Measurements from ENCODE around the gene SIGLEC9.

SIGLEC9 gene

DNA sequence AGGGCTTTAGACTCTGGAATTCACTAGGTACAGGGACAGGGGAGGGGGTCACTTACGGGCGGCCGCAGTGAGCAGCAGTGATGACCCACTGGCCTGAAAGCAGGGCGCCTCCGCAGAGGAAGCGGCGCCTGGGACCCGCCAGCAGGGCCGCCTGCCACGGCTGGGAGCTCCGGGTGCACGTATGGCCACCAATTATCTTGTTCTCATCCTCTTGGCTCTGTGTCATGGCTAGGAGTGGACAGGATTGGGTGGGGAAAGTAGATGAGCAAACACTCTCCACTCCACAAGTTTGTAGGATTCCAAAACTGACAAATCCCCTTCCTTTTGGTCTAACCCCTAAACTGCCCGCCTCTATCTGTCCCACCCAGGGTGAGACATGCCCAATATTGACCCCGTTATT lies 43.2 kb upstream of the SIGLEC9 start (continued):
- TF ChIP-seq, protein P1, sequence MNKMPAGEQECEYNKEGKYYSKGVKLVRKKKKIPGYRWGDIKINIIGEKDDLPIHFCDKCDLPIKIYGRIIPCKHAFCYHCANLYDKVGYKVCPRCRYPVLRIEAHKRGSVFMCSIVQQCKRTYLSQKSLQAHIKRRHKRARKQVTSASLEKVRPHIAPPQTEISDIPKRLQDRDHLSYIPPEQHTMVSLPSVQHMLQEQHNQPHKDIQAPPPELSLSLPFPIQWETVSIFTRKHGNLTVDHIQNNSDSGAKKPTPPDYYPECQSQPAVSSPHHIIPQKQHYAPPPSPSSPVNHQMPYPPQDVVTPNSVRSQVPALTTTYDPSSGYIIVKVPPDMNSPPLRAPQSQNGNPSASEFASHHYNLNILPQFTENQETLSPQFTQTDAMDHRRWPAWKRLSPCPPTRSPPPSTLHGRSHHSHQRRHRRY (tag by site-specific recombination; IDR thresholded peaks at IDR 0.05) = no peak
- TF ChIP-seq ZNF133 (tag by site-specific recombination; IDR thresholded peaks at IDR 0.05) = no peak
- TF ChIP-seq ZNF510 (tag by site-specific recombination; IDR thresholded peaks at IDR 0.05; ENCODE audit: insufficient replicate concordance) = no peak

- POLR2A ChIA-PET = no interaction called here
- no peaks in the 10 kb centered on the region for H3K36me3 ChIP-seq (ENCODE audit: control insufficient read depth in 2 of 2, insufficient read depth in 1 of 2, low read length in 2 of 2)
- CTCF ChIA-PET = no interaction called here
These were observed 42.1 kb upstream of the SIGLEC9 start, which contains the start of gene KLK14 for GRCh38 chr19:51082611-51083010. Gene KLK14, minus strand, starts transcription at chr19:51082887. Its CDS starts 273 bp downstream, at chr19:51082614.

DNA sequence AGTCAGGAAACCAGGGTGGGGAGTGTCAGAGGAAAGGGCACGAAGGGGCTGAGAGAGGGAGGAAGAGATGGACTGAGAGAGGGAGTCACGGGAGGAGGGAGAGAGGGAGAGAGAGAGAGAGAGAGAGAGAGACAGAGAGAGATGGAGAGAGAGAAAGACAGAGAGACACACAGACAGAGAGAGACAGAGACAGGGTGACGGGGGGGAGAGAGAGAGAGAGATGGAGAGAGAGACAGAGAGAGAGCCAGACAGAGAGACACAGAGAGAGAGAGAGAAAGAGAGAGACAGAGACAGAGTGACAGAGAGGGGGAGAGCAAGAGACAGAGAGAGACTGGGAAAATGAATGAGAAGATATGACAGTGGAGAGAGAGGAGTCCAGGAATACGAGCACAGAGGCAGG lies 41.5 kb upstream of the SIGLEC9 start:
- Histone ChIP-seq H3K9me3 (ENCODE audit: control insufficient read depth, insufficient read depth, low read depth, low read length) (no peaks in the 10 kb centered on the region), H3K4me1 (ENCODE audit: control insufficient read depth, insufficient read depth, low read length) (no peaks in the 10 kb centered on the region), H3K4me3 (ENCODE audit: low read depth, low read length) (no peak overlapping the region), H3K27ac (ENCODE audit: extremely low read depth, low read depth, low read length) (no peak overlapping the region), H3K36me3 (ENCODE audit: control insufficient read depth in 2 of 2, insufficient read depth in 1 of 2, low read length in 2 of 2) (no peaks in the 10 kb centered on the region)
- TF ChIP-seq ZNF157 (tag by site-specific recombination; IDR thresholded peaks at IDR 0.05) (no peak), ZNF266 (tag by site-specific recombination; IDR thresholded peaks at IDR 0.05; ENCODE audit: low read depth) (0 out of 2 replicates have a peak, but pooled peaks have one; percentile 35), KLF7 (tag by site-specific recombination; IDR thresholded peaks at IDR 0.05; ENCODE audit: borderline replicate concordance) (no peak), GLI2 (tag by site-specific recombination; IDR thresholded peaks at IDR 0.05; ENCODE audit: borderline replicate concordance, low read depth) (no peak), ZNF776 (tag by site-specific recombination; IDR thresholded peaks at IDR 0.05; ENCODE audit: borderline replicate concordance) (no peak), TRIM28 (IDR thresholded peaks at IDR 0.05; ENCODE audit: borderline replicate concordance, low read length) (no peak), PRDM1 (tag by site-specific recombination; IDR thresholded peaks at IDR 0.05) (no peak), KLF16 (tag by site-specific recombination; IDR thresholded peaks at IDR 0.05) (no peak), ZNF596 (tag by site-specific recombination; IDR thresholded peaks at IDR 0.05) (peak; percentile 97)
- ChIA-PET POLR2A (no interaction called here), CTCF (no interaction called here)

More at GRCh38 chr19:51082611-51083010, 42.1 kb upstream of the SIGLEC9 start, which contains the start of gene KLK14:
- 0 out of 2 replicates have a peak, but pooled peaks have one; percentile 17 for TF ChIP-seq ZFHX2 (tag by site-specific recombination; conservative IDR thresholded peaks at IDR 0.05)
- TF ChIP-seq ZNF623 (tag by site-specific recombination; IDR thresholded peaks at IDR 0.05) = no peak
- H3K4me3 ChIP-seq (ENCODE audit: low read depth, low read length) = no peak within 1 kb of the TSS
- H3K9me3 ChIP-seq (ENCODE audit: control insufficient read depth, insufficient read depth, low read depth, low read length) = no peaks in the 10 kb centered on the region
- H3K27ac ChIP-seq (ENCODE audit: extremely low read depth, low read depth, low read length) = no peak within 1 kb of the TSS
- H3K4me1 ChIP-seq (ENCODE audit: control insufficient read depth, insufficient read depth, low read length) = no peaks in the 10 kb centered on the region

- Histone ChIP-seq H3K36me3 (ENCODE audit: control insufficient read depth in 2 of 2, insufficient read depth in 1 of 2, low read length in 2 of 2) (no peaks in the 10 kb centered on the region), H3K4me3 (ENCODE audit: low read depth, low read length) (no peak overlapping the region), H3K4me1 (ENCODE audit: control insufficient read depth, insufficient read depth, low read length) (no peaks in the 10 kb centered on the region), H3K27ac (ENCODE audit: extremely low read depth, low read depth, low read length) (no peak overlapping the region), H3K9me3 (ENCODE audit: control insufficient read depth, insufficient read depth, low read depth, low read length) (no peaks in the 10 kb centered on the region)
- ChIA-PET POLR2A (no interaction called here), CTCF (interaction anchor here (0.6 to 0.9 kb wide), 2 partner anchors 11 to 545 kb away, joined by 3 to 7 read pairs; no protein-coding TSS in a partner anchor)
- TF ChIP-seq ZFP37 (tag by site-specific recombination; IDR thresholded peaks at IDR 0.05) (no peak), ZNF140 (tag by site-specific recombination; IDR thresholded peaks at IDR 0.05) (no peak), EGR2 (tag by site-specific recombination; IDR thresholded peaks at IDR 0.05; ENCODE audit: low read depth) (no peak), ZNF18 (tag by site-specific recombination; IDR thresholded peaks at IDR 0.05) (no peak), ZNF626 (tag by site-specific recombination; IDR thresholded peaks at IDR 0.05) (no peak)
These were observed 40.9 kb upstream of the SIGLEC9 start for GRCh38 chr19:51083783-51084182.

All from HEK293 (cell line).